Measurements from ENCODE around the gene CIAO2A.

The CIAO2A gene

DNA sequence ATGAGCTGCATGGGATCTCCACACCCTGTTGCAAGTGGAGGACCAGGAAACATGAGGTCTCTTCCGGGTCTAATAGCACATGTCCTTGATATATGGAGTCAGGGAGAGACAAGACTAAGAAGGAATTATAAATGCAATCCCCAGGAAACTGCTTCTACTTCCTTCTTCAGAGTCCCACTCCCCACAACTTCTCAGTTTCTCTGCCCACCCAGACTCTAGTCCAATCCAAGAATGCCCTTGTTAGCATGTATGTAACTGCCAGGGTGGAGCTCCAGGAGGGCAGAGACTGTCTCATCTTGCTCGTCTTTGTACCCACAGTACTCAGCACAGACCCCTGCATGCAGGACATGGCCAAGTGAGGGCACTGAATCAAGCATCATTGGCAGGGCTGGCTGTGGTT lies 55.7 kb downstream of the CIAO2A start:
- DNase-seq = no peak

DNA sequence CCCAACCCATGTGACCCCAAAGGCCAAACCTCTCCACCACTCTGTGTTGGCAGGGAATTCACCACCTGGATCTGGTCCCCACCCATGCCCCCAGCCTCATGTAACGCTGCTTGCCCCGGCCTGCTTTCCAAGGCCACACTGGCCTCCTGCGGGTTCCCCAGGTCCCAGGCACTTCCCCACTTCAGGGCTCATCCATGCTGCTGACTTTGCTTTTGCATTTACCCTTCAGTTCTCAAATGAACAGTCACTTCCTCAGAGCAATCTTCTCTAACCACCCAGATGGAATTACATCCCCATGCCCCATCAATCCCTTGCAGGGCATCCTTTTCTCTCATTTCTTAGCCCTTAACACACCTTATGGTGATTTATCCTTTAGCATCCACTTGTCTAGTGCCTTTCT lies 56.5 kb downstream of the CIAO2A start:
- no peak for DNase-seq

DNA sequence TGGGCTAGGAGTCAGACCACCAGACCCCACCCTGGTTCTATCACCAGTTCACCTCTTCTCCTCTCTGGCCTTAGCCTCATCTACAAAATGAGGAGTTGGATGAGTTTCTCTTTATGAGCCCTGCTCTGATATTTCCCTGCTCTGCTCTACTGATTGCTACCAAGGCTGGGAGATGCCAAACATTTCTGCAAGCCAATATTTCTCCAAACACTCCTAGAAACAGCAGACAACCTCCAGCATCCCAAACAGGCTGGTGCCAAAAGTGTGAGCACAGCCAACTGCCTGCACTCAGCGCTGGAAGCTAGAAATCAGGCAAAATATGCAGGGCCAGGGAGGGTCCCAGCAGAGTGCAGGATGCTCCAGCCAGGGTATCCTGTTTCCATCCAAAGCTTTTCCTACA lies 58.1 kb downstream of the CIAO2A start:
- DNase-seq = no peak

DNA sequence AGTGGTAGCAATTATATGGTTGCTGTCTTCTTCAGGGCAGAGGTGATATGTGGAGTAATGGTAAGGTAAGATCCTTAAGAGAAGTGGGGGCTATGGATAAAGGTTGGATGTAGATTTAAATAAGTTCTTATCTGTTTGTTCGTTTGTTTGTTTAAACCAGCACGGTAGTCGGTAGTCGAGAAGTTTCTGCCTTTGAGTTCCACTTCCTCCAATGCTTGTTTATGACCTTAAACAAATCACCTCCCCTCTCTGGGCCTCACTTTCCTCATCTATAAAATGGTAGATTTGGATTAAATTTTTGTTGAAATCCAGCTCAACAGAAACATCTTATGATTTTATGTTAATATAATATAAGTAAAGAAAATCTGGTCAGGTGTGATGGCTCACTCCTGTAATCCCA lies 59.1 kb downstream of the CIAO2A start:
- DNase-seq = no peak

DNA sequence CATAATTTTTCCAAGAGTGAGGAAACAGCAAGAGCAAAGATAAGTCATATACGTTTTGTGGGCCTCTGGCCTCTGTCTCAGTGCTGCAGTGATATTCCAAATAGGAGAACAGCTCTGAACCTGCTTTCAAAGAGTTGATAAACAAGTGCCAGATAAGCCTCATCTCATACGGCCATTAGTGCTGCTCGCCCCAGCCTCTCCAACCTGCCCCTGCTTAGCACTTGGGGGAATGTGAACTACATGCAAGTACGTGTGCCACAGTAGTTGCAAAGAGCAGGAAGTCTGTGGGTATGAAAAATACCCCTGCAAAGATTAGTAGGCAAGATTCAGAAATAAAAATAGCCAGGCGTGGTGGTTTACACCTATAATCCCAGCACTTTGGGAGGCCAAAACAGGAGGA lies 61.3 kb downstream of the CIAO2A start:
- DNase-seq = no peak

DNA sequence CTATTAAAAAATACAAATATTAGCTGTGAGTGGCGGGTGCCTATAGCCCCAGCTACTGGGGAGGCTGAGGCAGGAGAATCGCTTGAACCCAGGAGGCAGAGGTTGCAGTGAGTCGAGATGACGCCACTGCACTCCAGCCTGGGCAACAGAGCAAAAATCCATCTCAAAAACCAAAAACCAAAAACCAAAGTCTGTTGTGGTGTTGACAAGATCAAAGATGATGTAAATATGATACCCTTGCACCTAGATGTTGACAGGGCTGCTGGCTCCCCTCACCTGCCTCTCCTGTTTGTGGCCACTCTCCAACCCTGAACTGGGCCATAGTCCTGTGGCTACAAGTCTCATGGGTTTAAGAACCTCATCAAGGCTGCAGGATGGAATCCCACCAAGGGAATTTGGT lies 63.5 kb downstream of the CIAO2A start:
- no peak for DNase-seq

DNA sequence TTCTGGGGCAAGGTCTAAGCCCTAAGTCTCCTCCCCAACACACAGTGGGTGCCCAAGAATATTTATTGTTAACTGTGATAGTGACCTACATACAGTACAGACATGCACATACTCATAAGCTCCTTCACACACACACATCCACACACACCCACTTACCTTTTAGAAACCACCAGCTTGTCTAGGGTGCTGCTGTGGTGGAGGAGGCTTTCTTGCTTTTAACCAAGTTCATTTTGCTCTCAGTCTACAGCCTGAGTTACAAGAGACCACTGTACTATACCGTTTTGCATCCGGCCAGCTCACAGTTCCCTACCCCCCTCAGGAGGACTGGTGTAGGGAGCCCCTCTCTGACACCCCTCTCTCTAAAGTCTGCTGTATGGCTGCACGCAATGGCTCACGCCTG lies 64.0 kb downstream of the CIAO2A start:
- DNase-seq = no peak

DNA sequence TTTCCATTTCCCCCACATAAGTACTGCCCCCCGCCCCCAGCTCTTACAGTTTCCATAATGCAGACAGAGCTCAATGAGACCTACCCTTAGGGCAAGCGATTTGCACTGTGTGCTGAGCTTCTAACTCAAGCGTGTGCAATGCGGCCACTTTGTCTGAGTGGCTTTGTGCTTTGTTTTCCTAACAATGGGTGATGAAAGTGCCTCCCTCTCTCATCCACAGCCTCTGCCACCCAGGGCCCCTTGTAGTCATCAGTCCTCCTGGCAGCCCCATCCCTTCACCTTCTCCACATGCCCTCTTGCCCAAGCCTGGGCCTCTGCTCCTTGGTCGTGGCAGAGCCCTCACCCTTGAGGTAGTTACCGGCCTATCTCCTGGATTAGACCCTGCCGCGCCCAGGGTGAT lies 64.5 kb downstream of the CIAO2A start:
- DNase-seq = no peak

DNA sequence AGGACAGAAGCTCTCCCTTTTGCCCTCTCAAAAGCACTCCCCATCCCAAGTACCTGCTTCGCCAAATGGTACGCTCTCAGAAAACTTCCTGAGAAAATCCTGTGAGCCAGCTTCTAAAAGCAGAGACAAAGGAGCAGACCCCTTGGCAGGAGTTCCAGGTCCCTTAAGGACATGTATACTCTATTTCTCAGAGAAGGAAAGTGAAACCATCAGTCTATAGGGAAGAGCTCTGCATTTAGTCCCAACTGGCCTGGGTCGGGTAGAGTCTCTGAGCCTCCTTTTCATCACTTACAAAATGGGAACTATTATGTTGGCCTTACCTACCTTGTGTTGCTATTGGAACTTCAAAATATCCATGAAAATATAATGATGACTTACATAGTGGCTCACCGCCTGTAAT lies 67.0 kb downstream of the CIAO2A start:
- DNase-seq = no peak

DNA sequence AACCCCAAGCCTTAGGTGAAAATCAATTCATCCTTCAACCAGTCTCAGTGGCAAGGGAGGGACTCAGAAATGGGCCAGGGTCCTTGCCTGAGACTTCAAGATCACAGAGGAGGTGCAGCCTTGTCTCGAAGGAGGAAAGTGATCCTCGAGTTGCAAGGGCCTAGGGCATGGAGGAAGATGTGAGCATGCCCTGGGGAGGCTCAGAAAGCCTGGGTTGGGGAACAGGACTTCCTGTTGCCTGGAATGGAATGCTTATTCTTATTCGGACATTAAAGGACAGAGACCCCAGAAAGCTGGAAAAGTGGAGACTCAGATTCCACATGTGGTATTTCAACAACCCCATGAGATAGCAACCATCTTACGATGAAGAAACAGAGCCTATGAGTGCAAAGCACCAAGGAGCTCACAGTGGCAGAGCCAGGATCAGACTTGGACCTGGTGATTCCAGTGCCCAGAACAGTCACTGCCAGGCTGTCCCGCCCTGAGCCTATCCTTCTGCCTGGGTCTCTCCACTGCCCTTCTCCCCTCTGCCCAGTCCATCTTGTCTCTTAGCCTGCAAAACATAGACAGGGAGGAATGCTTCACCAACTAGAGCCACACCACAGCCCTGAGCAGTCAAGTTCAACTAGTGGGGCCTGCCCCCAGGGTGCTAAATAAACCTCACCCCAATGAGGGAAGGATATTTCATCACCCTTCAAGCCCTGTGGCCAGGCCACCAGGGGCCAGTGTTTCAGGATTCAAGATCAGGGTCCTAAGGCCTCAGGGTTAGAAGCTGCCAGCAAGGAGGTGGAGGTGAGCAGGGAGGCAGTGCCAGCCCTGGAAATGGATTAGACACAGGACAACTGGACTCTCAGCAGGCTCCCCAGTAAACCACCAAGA lies 69.2 kb downstream of the CIAO2A start:
- DNase-seq = no peak

DNA sequence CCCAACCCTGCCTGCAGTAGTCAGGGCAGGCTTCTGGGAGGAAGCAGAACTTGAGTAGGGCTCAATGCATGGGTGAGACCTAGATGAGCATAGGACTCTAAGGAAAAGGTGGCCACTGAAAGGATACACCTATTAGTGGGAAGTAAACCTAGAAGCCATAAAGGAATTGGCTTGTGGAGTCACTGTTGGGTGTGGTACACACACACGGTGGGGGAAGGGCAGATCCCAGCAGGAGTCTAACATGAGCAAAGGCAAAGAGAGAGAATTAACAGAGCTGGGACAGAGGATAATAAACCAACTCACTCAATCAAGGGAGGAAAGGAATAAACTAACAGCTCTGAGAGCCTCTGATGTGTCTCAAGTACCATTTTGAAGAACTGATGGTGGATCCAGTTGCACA lies 70.4 kb downstream of the CIAO2A start:
- no peak for DNase-seq

DNA sequence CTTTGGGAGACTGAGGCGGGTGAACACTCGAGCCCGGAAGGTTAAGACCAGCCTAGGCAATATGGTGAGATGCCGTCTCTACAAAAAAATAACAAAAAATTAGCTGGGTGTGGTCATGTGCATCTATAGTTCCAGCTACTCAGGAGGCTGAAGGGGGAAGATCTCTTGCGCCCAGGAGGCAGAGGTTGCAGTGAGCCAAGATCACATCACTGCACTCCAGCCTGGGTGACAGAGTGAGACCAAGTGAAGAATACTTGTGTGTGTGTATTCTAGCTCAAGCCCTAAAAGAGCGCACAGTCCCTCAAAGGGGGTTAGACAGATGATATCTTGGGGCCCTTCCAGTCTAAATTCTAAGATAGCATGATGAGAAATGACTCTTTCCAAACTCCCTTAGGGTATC lies 71.1 kb downstream of the CIAO2A start:
- no peak for DNase-seq
